ENCODE measurements around the gene DLG5. TPM values are rescaled to one million over a fixed set of nuclear protein-coding genes. Genes with fewer than 3 reads are reported as not detected.

DLG5 gene
- 22.6 and 24.9 TPM in 2 replicates for total RNA-seq (2014; rRNA removed)
- polyA plus RNA-seq (2012): 23.9 TPM

GRCh38 chr10:77926566-77927401 lies at the start of gene DLG5:
TSS of gene DLG5 (minus strand) at chr10:77926755. CDS start at chr10:77926520, 235 bp downstream.
- DNase-seq (ENCODE audit: low read depth): peak; percentile 44

- no peak for DNase-seq (ENCODE audit: low read depth)
Measured at GRCh38 chr10:77975086-77975666, 48.6 kb upstream of the DLG5 start.

- DNase-seq (ENCODE audit: low read depth): peak; percentile 39
Measured at GRCh38 chr10:77974396-77975074, 48.0 kb upstream of the DLG5 start.

- no peak for DNase-seq (ENCODE audit: low read depth)
Measured at GRCh38 chr10:77973276-77973675, 46.7 kb upstream of the DLG5 start.

GRCh38 chr10:77972148-77972547 lies 45.6 kb upstream of the DLG5 start:
- no peak for DNase-seq (ENCODE audit: low read depth)

GRCh38 chr10:77971804-77972144 lies 45.2 kb upstream of the DLG5 start:
- no peak for DNase-seq (ENCODE audit: low read depth)

GRCh38 chr10:77970869-77971803 lies 44.6 kb upstream of the DLG5 start:
- DNase-seq (ENCODE audit: low read depth): peak; percentile 82

GRCh38 chr10:77969114-77969513 lies 42.6 kb upstream of the DLG5 start:
- no peak for DNase-seq (ENCODE audit: low read depth)

GRCh38 chr10:77967611-77968022 lies 41.1 kb upstream of the DLG5 start:
- DNase-seq (ENCODE audit: low read depth): no peak

GRCh38 chr10:77965294-77965693 lies 38.7 kb upstream of the DLG5 start:
- DNase-seq (ENCODE audit: low read depth): peak; percentile 68

- no peak for DNase-seq (ENCODE audit: low read depth)
Measured at GRCh38 chr10:77964811-77965210, 38.3 kb upstream of the DLG5 start.

- DNase-seq (ENCODE audit: low read depth): no peak
Measured at GRCh38 chr10:77963901-77964300, 37.3 kb upstream of the DLG5 start.

- DNase-seq (ENCODE audit: low read depth): no peak
Measured at GRCh38 chr10:77962350-77963146, 36.0 kb upstream of the DLG5 start.

GRCh38 chr10:77961668-77962067 lies 35.1 kb upstream of the DLG5 start:
- DNase-seq (ENCODE audit: low read depth): no peak

GRCh38 chr10:77960829-77961329 lies 34.3 kb upstream of the DLG5 start:
- DNase-seq (ENCODE audit: low read depth): no peak

GRCh38 chr10:77959887-77960455 lies 33.4 kb upstream of the DLG5 start:
- no peak for DNase-seq (ENCODE audit: low read depth)

- no peak for DNase-seq (ENCODE audit: low read depth)
Measured at GRCh38 chr10:77959384-77959783, 32.8 kb upstream of the DLG5 start.

GRCh38 chr10:77955136-77955535 lies 28.6 kb upstream of the DLG5 start:
- DNase-seq (ENCODE audit: low read depth): no peak

- DNase-seq (ENCODE audit: low read depth): no peak
Measured at GRCh38 chr10:77949167-77949566, 22.6 kb upstream of the DLG5 start.

GRCh38 chr10:77946084-77946483 lies 19.5 kb upstream of the DLG5 start:
- DNase-seq (ENCODE audit: low read depth): no peak

Measured in LHCN-M2 (cell line).